Brain microvascular endothelial cell (primary cell): ENCODE measurements around the gene CETN1.

ENCODE experiments used
- DNase-seq: peaks from one replicate; pipeline ENCODE4 v3.0.0-alpha.2; 2020
- H3K27ac ChIP-seq: fragments of 250-450 bp; sonication (Bioruptor Pico); 2 replicates; pipeline ENCODE4 v1.5.1; 2020; ENCODE audit warnings: mild to moderate bottlenecking, moderate library complexity
- H3K27me3 ChIP-seq: fragments of 250-450 bp; sonication (Bioruptor Pico); replicated peaks from 2 replicates; pipeline ENCODE4 v1.5.1; 2020; ENCODE audit warnings: mild to moderate bottlenecking
- H3K36me3 ChIP-seq: fragments of 250-450 bp; sonication (Bioruptor Pico); replicated peaks from 2 replicates; pipeline ENCODE4 v1.5.1; 2020; ENCODE audit warnings: mild to moderate bottlenecking
- H3K4me3 ChIP-seq: 2 replicates; pipeline ENCODE4 v1.5.1; 2011; ENCODE audit warnings: low read depth, mild to moderate bottlenecking, control low read depth, low read length, moderate library complexity
- CTCF ChIP-seq: IDR thresholded peaks from 2 replicates; pipeline ENCODE4 v1.5.1; 2011; ENCODE audit warnings: low read depth, mild to moderate bottlenecking, moderate library complexity, low read length, control low read depth, inconsistent platforms; ENCODE audit errors: missing control alignments
- in situ Hi-C: cut with HindIII; loops from 2 replicates; pipeline ENCODE4 v1.10.0; 2017; ENCODE audit warnings: low sequenced_read_pairs, low pct_ligation_motif_present

CETN1 gene

DNA sequence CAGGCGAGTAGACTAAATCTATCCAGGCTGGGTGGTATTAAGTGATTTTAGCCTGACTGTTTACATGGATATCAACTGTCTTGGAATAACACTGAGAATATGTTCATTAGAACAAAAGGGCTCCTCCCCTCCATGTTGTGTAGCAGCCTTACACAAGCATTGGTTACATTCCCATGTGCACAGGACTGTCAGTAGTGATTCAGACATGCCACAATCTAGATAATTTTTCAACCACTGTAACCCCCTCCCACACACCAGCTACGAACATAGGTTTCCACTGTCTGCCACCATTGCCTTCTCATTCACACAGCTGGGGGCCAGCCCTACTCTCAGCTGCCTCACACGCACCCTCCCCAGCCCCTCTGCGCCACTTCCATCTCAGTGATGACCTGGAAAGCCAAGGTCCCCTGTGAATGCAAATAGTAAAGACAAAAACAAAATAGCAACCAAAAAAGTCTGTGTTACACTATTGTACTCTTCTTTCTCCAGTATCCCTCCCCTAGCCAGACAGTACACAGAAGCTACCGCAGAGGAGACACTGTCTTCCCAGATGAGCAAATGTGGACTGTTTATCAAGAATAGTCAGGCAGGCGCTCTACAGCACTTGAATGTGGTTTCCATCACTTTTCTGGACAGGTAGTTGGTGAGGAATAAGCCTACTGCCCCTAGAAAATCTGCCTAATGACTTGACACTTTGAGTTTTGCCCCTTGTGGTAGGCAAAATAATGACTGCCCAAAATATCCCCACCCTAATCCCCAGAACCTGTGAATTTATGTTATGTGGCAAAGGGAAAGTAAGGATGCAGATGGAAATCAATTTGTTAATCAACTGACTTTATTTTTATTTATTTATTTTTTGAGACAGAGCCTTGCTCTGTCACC, 49.3 kb downstream of the CETN1 start:
- in situ Hi-C loops = no loop called here
- no peaks in the 10 kb centered on the region for H3K36me3 ChIP-seq

DNA sequence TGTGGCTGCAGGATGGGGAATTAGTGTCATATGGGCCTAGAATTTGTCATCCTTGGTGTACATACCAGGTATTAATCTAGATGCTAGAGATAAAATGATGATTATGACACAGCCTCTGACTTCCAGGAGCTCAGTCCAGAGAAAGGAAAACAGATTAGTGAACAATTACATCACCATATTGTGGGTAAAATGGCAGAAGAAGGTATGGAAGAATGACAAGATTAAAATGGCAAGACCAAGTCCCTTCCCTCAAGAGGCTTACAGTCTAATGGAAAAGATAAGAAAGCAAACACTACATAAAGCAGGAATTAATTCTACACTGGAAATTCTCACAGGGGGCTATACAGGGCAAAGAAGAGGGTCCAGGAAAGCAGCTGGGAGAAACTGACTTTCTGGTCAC, 51.4 kb downstream of the CETN1 start:
- H3K36me3 ChIP-seq = no peaks in the 10 kb centered on the region
- H3K27me3 ChIP-seq = no peaks in the 10 kb centered on the region
- in situ Hi-C loops = no loop called here
- DNase-seq = no peak
- H3K4me3 ChIP-seq = no peak overlapping the region
- no peak for TF ChIP-seq CTCF
- H3K27ac ChIP-seq = no peak overlapping the region

More for the DNA sequence above, 49.3 kb downstream of the CETN1 start:
- no peak overlapping the region for H3K27ac ChIP-seq
- TF ChIP-seq CTCF = peak; percentile 22
- H3K27me3 ChIP-seq = no peaks in the 10 kb centered on the region
- no peak overlapping the region for H3K4me3 ChIP-seq
- peak; percentile 16 for DNase-seq
